Gastrocnemius medialis (tissue), 4 donors: ENCODE measurements around the gene PTPN3.

ENCODE experiments used
- POLR2A ChIP-seq, 2 donors: fragments of 450-650 bp; IDR thresholded peaks; one replicate each; pipeline ENCODE4 v1.6.1; 2017; ENCODE audit warnings: antibody characterized with exemption in 2 of 2, mild to moderate bottlenecking in 2 of 2, moderate library complexity in 2 of 2
- TF ChIP-seq, protein P1 (sequence below), 5 experiments: fragments of 450-650 bp in 3 of 5; fragments of 200-600 bp in 2 of 5; sonication (generic) in 2 of 5; IDR thresholded peaks in 4 of 5; conservative IDR thresholded peaks in 1 of 5; 1 replicate in 4 of 5; 2 replicates in 1 of 5; pipeline ENCODE4 v1.5.1; 2016 to 2019; ENCODE audit warnings: antibody characterized with exemption in 5 of 5, mild to moderate bottlenecking in 3 of 5, moderate library complexity in 3 of 5

DNA sequence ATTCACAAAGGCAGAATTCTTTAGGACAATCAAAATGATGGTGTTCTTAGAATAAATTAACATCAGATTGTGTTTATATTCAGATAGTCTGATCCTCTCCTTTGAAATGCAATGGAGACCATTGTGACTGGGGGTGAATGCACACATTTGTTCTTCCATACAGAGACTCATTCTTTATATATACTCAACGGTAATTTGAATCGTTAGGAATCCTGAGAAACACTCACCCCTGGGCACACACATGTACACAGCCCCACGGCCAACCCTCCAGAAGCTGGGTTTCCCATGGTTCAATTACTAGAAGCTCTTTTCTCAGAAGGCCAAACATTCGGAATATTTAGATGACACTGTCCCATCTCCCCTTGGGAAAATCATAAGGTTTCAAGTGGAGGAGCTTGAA lies 119.8 kb downstream of the PTPN3 start:
- TF ChIP-seq, protein P1, sequence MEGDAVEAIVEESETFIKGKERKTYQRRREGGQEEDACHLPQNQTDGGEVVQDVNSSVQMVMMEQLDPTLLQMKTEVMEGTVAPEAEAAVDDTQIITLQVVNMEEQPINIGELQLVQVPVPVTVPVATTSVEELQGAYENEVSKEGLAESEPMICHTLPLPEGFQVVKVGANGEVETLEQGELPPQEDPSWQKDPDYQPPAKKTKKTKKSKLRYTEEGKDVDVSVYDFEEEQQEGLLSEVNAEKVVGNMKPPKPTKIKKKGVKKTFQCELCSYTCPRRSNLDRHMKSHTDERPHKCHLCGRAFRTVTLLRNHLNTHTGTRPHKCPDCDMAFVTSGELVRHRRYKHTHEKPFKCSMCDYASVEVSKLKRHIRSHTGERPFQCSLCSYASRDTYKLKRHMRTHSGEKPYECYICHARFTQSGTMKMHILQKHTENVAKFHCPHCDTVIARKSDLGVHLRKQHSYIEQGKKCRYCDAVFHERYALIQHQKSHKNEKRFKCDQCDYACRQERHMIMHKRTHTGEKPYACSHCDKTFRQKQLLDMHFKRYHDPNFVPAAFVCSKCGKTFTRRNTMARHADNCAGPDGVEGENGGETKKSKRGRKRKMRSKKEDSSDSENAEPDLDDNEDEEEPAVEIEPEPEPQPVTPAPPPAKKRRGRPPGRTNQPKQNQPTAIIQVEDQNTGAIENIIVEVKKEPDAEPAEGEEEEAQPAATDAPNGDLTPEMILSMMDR (IDR thresholded peaks at IDR 0.05 in 4 of 5, conservative IDR thresholded peaks at IDR 0.05 in 1 of 5): no peak
- TF ChIP-seq POLR2A (IDR thresholded peaks at IDR 0.05): no peak
